HFF-Myc (cell line): ENCODE data around the gene SNURF.

Source experiments
- DNase-seq: peaks from one replicate; pipeline ENCODE4 v3.0.0-alpha.2; 2011; ENCODE audit warnings: low read depth; ENCODE audit errors: extremely low read depth
- H3K4me3 ChIP-seq: replicated peaks from 2 replicates; pipeline ENCODE4 v1.5.1; 2011; ENCODE audit warnings: low read depth, mild to moderate bottlenecking, control low read depth, low read length
- CTCF ChIP-seq: IDR thresholded peaks from 2 replicates; pipeline ENCODE4 v1.5.1; 2012; ENCODE audit warnings: mild to moderate bottlenecking, low read depth, low read length, control low read depth; ENCODE audit errors: missing control alignments

Gene SNURF

GRCh38 chr15:24955531-24955921 lies 739 bp downstream of the SNURF start:
- DNase-seq = no peak
- TF ChIP-seq CTCF = no peak
- H3K4me3 ChIP-seq = peak overlapping the region; percentile 80

GRCh38 chr15:24956111-24956838 lies 1.5 kb downstream of the SNURF start:
- H3K4me3 ChIP-seq = peak overlapping the region; percentile 80
- TF ChIP-seq CTCF = no peak
- peak; percentile 10 for DNase-seq

GRCh38 chr15:24957691-24958090 lies 2.9 kb downstream of the SNURF start:
- no peak for TF ChIP-seq CTCF
- DNase-seq = no peak
- H3K4me3 ChIP-seq = no peak overlapping the region

GRCh38 chr15:24961967-24962366 lies 7.2 kb downstream of the SNURF start:
- no peak for TF ChIP-seq CTCF

GRCh38 chr15:24962880-24963279 lies 8.1 kb downstream of the SNURF start:
- no peak overlapping the region for H3K4me3 ChIP-seq
- no peak for DNase-seq
- TF ChIP-seq CTCF = no peak

More at GRCh38 chr15:24961967-24962366, 7.2 kb downstream of the SNURF start:
- H3K4me3 ChIP-seq = no peak overlapping the region
- no peak for DNase-seq

- DNase-seq = no peak
- TF ChIP-seq CTCF = no peak
- no peak overlapping the region for H3K4me3 ChIP-seq
Measured at GRCh38 chr15:24966364-24967103, 11.7 kb downstream of the SNURF start.

GRCh38 chr15:24971052-24971451 lies 16.3 kb downstream of the SNURF start:
- TF ChIP-seq CTCF = no peak
- DNase-seq = no peak
- no peak overlapping the region for H3K4me3 ChIP-seq
